ENCODE measurements around the gene MEIOB.

Gene MEIOB

GRCh38 chr16:1865902-1866690 is 5.9 kb downstream of the MEIOB start:
- Histone ChIP-seq H3F3A (ENCODE audit: insufficient read depth, low read length) (no peaks in the 10 kb centered on the region; the same call in 1 of the 2 replicates), H3K9me2 (replicated peaks; ENCODE audit: insufficient read depth, low read length) (no peaks in the 10 kb centered on the region), H3K27ac (ENCODE audit: low read length) (no peak overlapping the region; the same call in 1 of the 2 replicates), H3K9me3 (replicated peaks; ENCODE audit: insufficient read depth, low read length) (no peaks in the 10 kb centered on the region), H2AFZ (ENCODE audit: low read length) (peak overlapping the region; percentile 43; the same call in 1 of the 2 replicates), H3K4me2 (ENCODE audit: low read depth, low read length) (peak overlapping the region; percentile 32; the same call in 1 of the 2 replicates), H3K9ac (ENCODE audit: low read length) (no peak overlapping the region), H3K79me2 (ENCODE audit: low read length) (no peaks in the 10 kb centered on the region), H3K27me3 (replicated peaks; ENCODE audit: insufficient read depth, low read length) (no peaks in the 10 kb centered on the region), H3K36me3 (replicated peaks; ENCODE audit: insufficient read depth, low read length) (no peaks in the 10 kb centered on the region), H3K4me3 (ENCODE audit: low read length) (no peak overlapping the region), H4K20me1 (ENCODE audit: insufficient read depth, low read length) (no peaks in the 10 kb centered on the region), H3K4me1 (ENCODE audit: low read length) (peaks cover 14% of the 10 kb centered on the region)
- DNase-seq: no peak
- TF ChIP-seq CTCF (IDR thresholded peaks at IDR 0.05; ENCODE audit: low read length) (0 out of 2 replicates have a peak, but pooled peaks have one; percentile 8), EZH2 (optimal IDR thresholded peaks at IDR 0.05; ENCODE audit: low read depth, low read length) (no peak), EZH2phosphoT487 (IDR thresholded peaks at IDR 0.05; ENCODE audit: low read length) (no peak)

GRCh38 chr16:1863681-1864460 is 8.1 kb downstream of the MEIOB start:
- peak; percentile 55 for DNase-seq
- H3K27me3 ChIP-seq (replicated peaks; ENCODE audit: insufficient read depth, low read length): no peaks in the 10 kb centered on the region

GRCh38 chr16:1862394-1862793 is 9.6 kb downstream of the MEIOB start:
- Histone ChIP-seq H3K27ac (ENCODE audit: low read length) (no peak overlapping the region), H2AFZ (ENCODE audit: low read length) (no peak overlapping the region), H3K79me2 (ENCODE audit: low read length) (no peaks in the 10 kb centered on the region), H3K4me3 (ENCODE audit: low read length) (no peak overlapping the region), H3K9ac (ENCODE audit: low read length) (no peak overlapping the region), H3K36me3 (replicated peaks; ENCODE audit: insufficient read depth, low read length) (no peaks in the 10 kb centered on the region), H3K4me1 (ENCODE audit: low read length) (peaks cover 23% of the 10 kb centered on the region), H3F3A (ENCODE audit: insufficient read depth, low read length) (peaks cover 4% of the 10 kb centered on the region), H4K20me1 (ENCODE audit: insufficient read depth, low read length) (no peaks in the 10 kb centered on the region), H3K27me3 (replicated peaks; ENCODE audit: insufficient read depth, low read length) (no peaks in the 10 kb centered on the region), H3K9me2 (replicated peaks; ENCODE audit: insufficient read depth, low read length) (no peaks in the 10 kb centered on the region), H3K9me3 (replicated peaks; ENCODE audit: insufficient read depth, low read length) (no peaks in the 10 kb centered on the region), H3K4me2 (ENCODE audit: low read depth, low read length) (no peak overlapping the region)
- no peak for TF ChIP-seq EZH2 (optimal IDR thresholded peaks at IDR 0.05; ENCODE audit: low read depth, low read length)
- TF ChIP-seq CTCF (IDR thresholded peaks at IDR 0.05; ENCODE audit: low read length): no peak
- TF ChIP-seq EZH2phosphoT487 (IDR thresholded peaks at IDR 0.05; ENCODE audit: low read length): no peak
- DNase-seq: no peak

More at GRCh38 chr16:1863681-1864460, 8.1 kb downstream of the MEIOB start:
- Histone ChIP-seq H3K9me3 (replicated peaks; ENCODE audit: insufficient read depth, low read length) (no peaks in the 10 kb centered on the region), H3K4me2 (ENCODE audit: low read depth, low read length) (no peak overlapping the region), H3K79me2 (ENCODE audit: low read length) (no peaks in the 10 kb centered on the region), H3K4me1 (ENCODE audit: low read length) (peaks cover 15% of the 10 kb centered on the region), H3F3A (ENCODE audit: insufficient read depth, low read length) (no peaks in the 10 kb centered on the region; the same call in 1 of the 2 replicates), H3K4me3 (ENCODE audit: low read length) (no peak overlapping the region), H3K9me2 (replicated peaks; ENCODE audit: insufficient read depth, low read length) (no peaks in the 10 kb centered on the region), H3K36me3 (replicated peaks; ENCODE audit: insufficient read depth, low read length) (no peaks in the 10 kb centered on the region), H2AFZ (ENCODE audit: low read length) (no peak overlapping the region), H4K20me1 (ENCODE audit: insufficient read depth, low read length) (no peaks in the 10 kb centered on the region), H3K27ac (ENCODE audit: low read length) (peak overlapping the region; percentile 37; the same call in 1 of the 2 replicates), H3K9ac (ENCODE audit: low read length) (no peak overlapping the region)
- TF ChIP-seq EZH2 (optimal IDR thresholded peaks at IDR 0.05; ENCODE audit: low read depth, low read length) (no peak), CTCF (IDR thresholded peaks at IDR 0.05; ENCODE audit: low read length) (peak; percentile 32), EZH2phosphoT487 (IDR thresholded peaks at IDR 0.05; ENCODE audit: low read length) (no peak)
